PC-9 (cell line): ENCODE measurements around the gene ZSWIM1. TPM values are rescaled to one million over a fixed set of nuclear protein-coding genes. Genes with fewer than 3 reads are reported as not detected.

Experiments
- BruUV-seq: library from RNA; stranded (reverse); fragments of 400-500 nt; replicated peaks from 2 replicates; lab custom pipeline; 2021; lab: Mats Ljungman, UMichigan
- CTCF ChIA-PET: fragments of 300-600 bp; sonication (Branson Sonifier 250); formaldehyde crosslinking; loops from one replicate; lab custom pipeline; 2022; ENCODE audit warnings: antibody characterized with exemption; lab: Charles Lee
- POLR2A ChIA-PET: fragments of 300-600 bp; sonication (Branson Sonifier 250); formaldehyde crosslinking; loops from one replicate; lab custom pipeline; 2022; ENCODE audit warnings: antibody characterized with exemption; ENCODE audit not compliant: unreplicated experiment; lab: Charles Lee
- DNase-seq, 2 experiments: peaks; one replicate each; pipeline versions ENCODE4 v3.0.0 to v3.0.0-alpha.2; 2015 to 2022; ENCODE audit warnings: mixed read lengths in 1 of 2
- H2AFZ ChIP-seq: fragments of 200-600 bp; sonication (generic); 2 replicates; pipeline ENCODE4 v1.8.1; 2017; ENCODE audit warnings: antibody characterized with exemption
- H3F3A ChIP-seq: fragments of 200-600 bp; sonication (generic); 2 replicates; pipeline ENCODE4 v1.8.1; 2017; ENCODE audit warnings: antibody characterized with exemption, mild to moderate bottlenecking, low read depth; ENCODE audit not compliant: insufficient read depth
- H3K27ac ChIP-seq: fragments of 200-600 bp; sonication (generic); 2 replicates; pipeline ENCODE4 v1.6.1; 2016; ENCODE audit warnings: mixed run types
- H3K27me3 ChIP-seq: fragments of 200-600 bp; sonication (generic); 2 replicates; pipeline ENCODE4 v1.6.1; 2016; ENCODE audit warnings: low read depth, mixed run types; ENCODE audit not compliant: insufficient read depth
- H3K36me3 ChIP-seq: fragments of 200-600 bp; sonication (generic); 2 replicates; pipeline ENCODE4 v1.6.1; 2016; ENCODE audit warnings: low read depth, mixed run types
- H3K4me1 ChIP-seq: fragments of 200-600 bp; sonication (generic); replicated peaks from 2 replicates; pipeline ENCODE4 v1.6.1; 2016; ENCODE audit warnings: mixed run types; ENCODE audit not compliant: insufficient read depth
- H3K4me2 ChIP-seq: fragments of 200-600 bp; sonication (generic); 2 replicates; pipeline ENCODE4 v1.6.1; 2017; ENCODE audit warnings: mixed run types
- H3K4me3 ChIP-seq: fragments of 200-600 bp; sonication (generic); 2 replicates; pipeline ENCODE4 v1.6.1; 2016; ENCODE audit warnings: mixed run types
- H3K79me2 ChIP-seq: fragments of 200-600 bp; sonication (generic); 2 replicates; pipeline ENCODE4 v1.6.1; 2017; ENCODE audit warnings: low read depth, mixed run types
- H3K9me2 ChIP-seq: fragments of 200-600 bp; sonication (generic); 2 replicates; pipeline ENCODE4 v1.8.1; 2017; ENCODE audit warnings: mild to moderate bottlenecking; ENCODE audit not compliant: insufficient read depth
- H3K9me3 ChIP-seq: fragments of 200-600 bp; sonication (generic); 2 replicates; pipeline ENCODE4 v1.8.1; 2016; ENCODE audit warnings: low read depth; ENCODE audit not compliant: insufficient read depth
- H4K20me1 ChIP-seq: fragments of 200-600 bp; sonication (generic); 2 replicates; pipeline ENCODE4 v1.8.1; 2017; ENCODE audit not compliant: insufficient read depth
- EZH2 ChIP-seq: fragments of 200-600 bp; sonication (generic); IDR thresholded peaks from 2 replicates; pipeline ENCODE4 v1.8.0; 2017; ENCODE audit warnings: antibody characterized with exemption, low read depth
- intact Hi-C: fragments of 100-400 bp; cut with micrococcal nuclease; formaldehyde crosslinking; loops from one replicate; pipeline ENCODE4 v1.10.0; 2022; ENCODE audit not compliant: unreplicated experiment
- total RNA-seq: library from RNA; stranded (reverse); gene quantifications from 2 replicates; pipeline ENCODE4 v1.2.3, GENCODE V29; 2021
- TF ChIP-seq, protein P1 (sequence below): fragments of 200-600 bp; sonication (generic); conservative IDR thresholded peaks from 2 replicates; pipeline ENCODE4 v1.6.1; 2017; ENCODE audit warnings: mixed run types, antibody characterized with exemption, mild to moderate bottlenecking, moderate library complexity

The ZSWIM1 gene
- total RNA-seq, 1 experiment from 2014 or later, result 13.2 TPM

DNA sequence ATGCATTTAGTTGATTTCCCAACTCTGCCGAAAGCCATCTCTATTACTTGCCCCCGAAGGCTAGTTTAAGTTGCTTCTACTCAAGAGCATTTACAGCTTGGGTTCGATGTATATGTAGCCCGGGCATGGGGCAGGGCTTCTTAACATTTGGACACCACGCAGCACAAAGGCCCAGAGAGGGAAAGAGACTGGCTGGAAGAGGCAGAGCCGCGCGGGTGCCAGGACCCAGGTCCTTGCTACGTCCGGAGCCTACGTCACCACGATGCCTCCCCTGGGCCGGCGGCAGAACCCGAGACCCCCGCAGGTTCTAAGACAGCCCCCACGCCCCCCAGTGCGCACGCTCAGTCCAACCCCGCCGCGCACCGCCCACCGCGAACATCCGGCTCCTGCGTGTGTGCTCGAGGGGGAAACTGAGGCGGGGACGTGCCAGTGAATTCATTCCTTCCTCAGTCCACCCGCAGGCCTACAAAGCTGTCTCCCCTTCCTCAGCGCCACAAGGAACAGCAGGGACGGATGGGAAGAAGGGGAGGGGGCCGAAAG is 53.1 kb downstream of the ZSWIM1 start:
- peak overlapping the region; percentile 73 for H3K4me3 ChIP-seq
- peak overlapping the region; percentile 92 for H3K4me2 ChIP-seq
- peak overlapping the region; percentile 93 for H3K27ac ChIP-seq
- CTCF ChIA-PET, result interaction anchor here (1.1 kb wide), 1 partner anchor 36 kb away, joined by 3 read pairs; no protein-coding TSS in a partner anchor
- no peaks in the 10 kb centered on the region for H3K9me2 ChIP-seq
- peaks cover 39% of the 10 kb centered on the region for H3K79me2 ChIP-seq
- BruUV-seq, result no TSS peak
- peak in 1 of 2 experiments; percentile 33 for DNase-seq
- H4K20me1 ChIP-seq, result peaks cover 27% of the 10 kb centered on the region
- no peaks in the 10 kb centered on the region for H3K9me3 ChIP-seq
- POLR2A ChIA-PET, result interaction anchor here (0.6 to 1.3 kb wide), 6 partner anchors 10 to 518 kb away, joined by 3 to 17 read pairs (median 4); no protein-coding TSS in a partner anchor
- TF ChIP-seq, protein P1, sequence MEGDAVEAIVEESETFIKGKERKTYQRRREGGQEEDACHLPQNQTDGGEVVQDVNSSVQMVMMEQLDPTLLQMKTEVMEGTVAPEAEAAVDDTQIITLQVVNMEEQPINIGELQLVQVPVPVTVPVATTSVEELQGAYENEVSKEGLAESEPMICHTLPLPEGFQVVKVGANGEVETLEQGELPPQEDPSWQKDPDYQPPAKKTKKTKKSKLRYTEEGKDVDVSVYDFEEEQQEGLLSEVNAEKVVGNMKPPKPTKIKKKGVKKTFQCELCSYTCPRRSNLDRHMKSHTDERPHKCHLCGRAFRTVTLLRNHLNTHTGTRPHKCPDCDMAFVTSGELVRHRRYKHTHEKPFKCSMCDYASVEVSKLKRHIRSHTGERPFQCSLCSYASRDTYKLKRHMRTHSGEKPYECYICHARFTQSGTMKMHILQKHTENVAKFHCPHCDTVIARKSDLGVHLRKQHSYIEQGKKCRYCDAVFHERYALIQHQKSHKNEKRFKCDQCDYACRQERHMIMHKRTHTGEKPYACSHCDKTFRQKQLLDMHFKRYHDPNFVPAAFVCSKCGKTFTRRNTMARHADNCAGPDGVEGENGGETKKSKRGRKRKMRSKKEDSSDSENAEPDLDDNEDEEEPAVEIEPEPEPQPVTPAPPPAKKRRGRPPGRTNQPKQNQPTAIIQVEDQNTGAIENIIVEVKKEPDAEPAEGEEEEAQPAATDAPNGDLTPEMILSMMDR, result no peak
- no peak for TF ChIP-seq EZH2
- H3K4me1 ChIP-seq, result peaks cover 11% of the 10 kb centered on the region
- peak overlapping the region; percentile 80 for H2AFZ ChIP-seq
- no peaks in the 10 kb centered on the region for H3K27me3 ChIP-seq
- H3K36me3 ChIP-seq, result peaks cover 7% of the 10 kb centered on the region; the same call in 1 of the 2 replicates
- intact Hi-C loops, result loop anchor here (1.0 to 2.0 kb wide), 3 partner anchors 23 to 39 kb away; partner anchors contain the start of gene ZNF335
- peaks cover 15% of the 10 kb centered on the region for H3F3A ChIP-seq

Other genes starting within 250 kb of the ZSWIM1 start
- not detected in 2 replicates for gene WFDC9, start 249.9 kb upstream of the ZSWIM1 start, total RNA-seq
- not detected in 2 replicates for gene WFDC11, start 211.0 kb upstream of the ZSWIM1 start, total RNA-seq
- gene WFDC13, start 179.2 kb upstream of the ZSWIM1 start, total RNA-seq, result not detected in 2 replicates
- not detected in 2 replicates for gene WFDC10B, start 176.2 kb upstream of the ZSWIM1 start, total RNA-seq
- gene SPINT4, start 158.9 kb upstream of the ZSWIM1 start, total RNA-seq, result not detected in 2 replicates
- 21.6 and 22.4 TPM in 2 replicates for gene WFDC3, start 89.3 kb upstream of the ZSWIM1 start, total RNA-seq
- 53.4 and 56.6 TPM in 2 replicates for gene DNTTIP1, start 89.3 kb upstream of the ZSWIM1 start, total RNA-seq
- gene UBE2C, start 68.6 kb upstream of the ZSWIM1 start, total RNA-seq, result 207 TPM in 2 replicates
- gene TNNC2, start 53.9 kb upstream of the ZSWIM1 start, total RNA-seq, result 1.3 TPM in 1 of 2 replicates, not detected in the other
- gene SNX21, start 47.4 kb upstream of the ZSWIM1 start, total RNA-seq, result 9.8 and 13.3 TPM in 2 replicates
- gene ACOT8, start 23.8 kb upstream of the ZSWIM1 start, total RNA-seq, result 33.4 and 40.0 TPM in 2 replicates
- 2.7 and 3.3 TPM in 2 replicates for gene ZSWIM3, start 23.6 kb upstream of the ZSWIM1 start, total RNA-seq
- 5.2 and 6.3 TPM in 2 replicates for gene SPATA25, start 6.4 kb downstream of the ZSWIM1 start, total RNA-seq
- gene NEURL2, start 10.0 kb downstream of the ZSWIM1 start, total RNA-seq, result 6.5 and 9.2 TPM in 2 replicates
- 123 and 132 TPM in 2 replicates for gene CTSA, start 10.1 kb downstream of the ZSWIM1 start, total RNA-seq
- gene PLTP, start 30.9 kb downstream of the ZSWIM1 start, total RNA-seq, result 113 and 127 TPM in 2 replicates
- 35.3 and 35.6 TPM in 2 replicates for gene PCIF1, start 53.5 kb downstream of the ZSWIM1 start, total RNA-seq
- 14.1 and 16.3 TPM in 2 replicates for gene ZNF335, start 91.0 kb downstream of the ZSWIM1 start, total RNA-seq
- gene MMP9, start 127.7 kb downstream of the ZSWIM1 start, total RNA-seq, result not detected in 2 replicates
- 6.0 and 8.7 TPM in 2 replicates for gene SLC12A5, start 148.0 kb downstream of the ZSWIM1 start, total RNA-seq
- gene NCOA5, start 208.7 kb downstream of the ZSWIM1 start, total RNA-seq, result 15.8 and 28.1 TPM in 2 replicates
- gene CD40, start 237.1 kb downstream of the ZSWIM1 start, total RNA-seq, result 7.3 and 13.6 TPM in 2 replicates